NT2/D1 (cell line): ENCODE results near the gene AMBRA1.

Experiments used
- DNase-seq: peaks from one replicate; pipeline ENCODE4 v3.0.0-alpha.2; 2011; ENCODE audit warnings: low read depth, low spot score
- H3K27me3 ChIP-seq: 2 replicates; pipeline ENCODE4 v1.6.0; 2011; ENCODE audit warnings: mild to moderate bottlenecking; ENCODE audit not compliant: insufficient read length, insufficient read depth
- H3K36me3 ChIP-seq: 2 replicates; pipeline ENCODE4 v1.6.1; 2011; ENCODE audit warnings: mild to moderate bottlenecking, low read length, mixed read lengths; ENCODE audit not compliant: insufficient read depth, insufficient read length
- H3K4me1 ChIP-seq: 2 replicates; pipeline ENCODE4 v1.5.1; 2011; ENCODE audit not compliant: insufficient read depth, insufficient read length
- H3K4me3 ChIP-seq: 2 replicates; pipeline ENCODE4 v1.5.1; 2011; ENCODE audit warnings: low read depth; ENCODE audit not compliant: insufficient read length
- H3K9ac ChIP-seq: 2 replicates; pipeline ENCODE4 v1.6.0; 2011; ENCODE audit warnings: low read depth; ENCODE audit not compliant: insufficient read length
- H3K9me3 ChIP-seq: 2 replicates; pipeline ENCODE4 v1.5.1; 2011; ENCODE audit warnings: mild to moderate bottlenecking, low read length; ENCODE audit not compliant: insufficient read depth
- SUZ12 ChIP-seq: IDR thresholded peaks from 2 replicates; pipeline ENCODE4 v1.6.1; 2011; ENCODE audit not compliant: insufficient read length, insufficient read depth; ENCODE audit errors: extremely low read depth
- YY1 ChIP-seq: IDR thresholded peaks from 2 replicates; pipeline ENCODE4 v1.6.1; 2011; ENCODE audit not compliant: insufficient read length, insufficient read depth
- ZNF274 ChIP-seq: IDR thresholded peaks from 2 replicates; pipeline ENCODE4 v1.6.1; 2011; ENCODE audit warnings: mild to moderate bottlenecking, low read depth, low read length

Gene AMBRA1

DNA sequence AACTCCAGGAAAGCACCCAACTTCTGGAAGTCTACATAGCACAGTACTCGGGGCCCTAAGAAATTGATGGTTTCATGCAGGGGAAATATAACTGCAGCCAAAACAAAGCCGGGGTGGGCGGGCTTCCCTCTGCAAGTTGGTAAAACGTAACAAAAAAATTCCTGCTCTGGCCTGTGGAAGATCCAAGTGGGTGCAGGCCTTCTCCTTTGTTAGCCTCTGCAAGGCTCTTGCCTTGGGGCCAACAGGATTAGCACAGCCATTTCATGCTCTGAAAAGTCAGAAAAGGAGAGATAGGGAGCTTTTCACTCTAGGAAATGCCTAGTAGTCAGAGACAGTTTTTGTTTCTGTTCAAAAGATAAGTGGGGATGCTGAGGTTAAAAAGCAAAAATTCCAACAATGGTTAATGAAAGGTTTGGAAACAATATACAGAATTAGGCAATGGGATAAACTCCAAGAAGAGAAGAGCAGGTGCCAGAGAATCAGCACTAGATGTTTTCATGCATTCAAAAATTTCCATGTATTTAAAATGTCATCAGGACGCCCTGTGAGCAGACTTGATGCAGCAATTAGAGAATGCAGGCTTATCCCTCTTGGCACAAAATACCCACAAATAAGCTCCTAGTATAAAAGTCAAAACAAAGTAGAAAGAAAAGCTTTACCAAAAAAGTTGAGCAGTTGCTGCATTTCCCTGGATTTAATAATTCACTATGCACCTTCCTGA lies 130.0 kb downstream of the AMBRA1 start:
- Histone ChIP-seq H3K9me3 (no peaks in the 10 kb centered on the region), H3K4me3 (no peak overlapping the region), H3K27me3 (no peaks in the 10 kb centered on the region), H3K36me3 (peaks cover 6% of the 10 kb centered on the region), H3K9ac (no peak overlapping the region), H3K4me1 (peaks cover 8% of the 10 kb centered on the region)
- no peak for TF ChIP-seq SUZ12
- no peak for TF ChIP-seq YY1
- TF ChIP-seq ZNF274, result no peak
- peak; percentile 52 for DNase-seq

GRCh38 chr11:46461461-46461927 lies 132.3 kb downstream of the AMBRA1 start:
- DNase-seq, result no peak
- Histone ChIP-seq H3K4me1 (peaks cover 11% of the 10 kb centered on the region), H3K4me3 (no peak overlapping the region), H3K9ac (no peak overlapping the region), H3K27me3 (no peaks in the 10 kb centered on the region), H3K9me3 (no peaks in the 10 kb centered on the region), H3K36me3 (no peaks in the 10 kb centered on the region)
- TF ChIP-seq YY1 (no peak), SUZ12 (no peak), ZNF274 (no peak)

DNA sequence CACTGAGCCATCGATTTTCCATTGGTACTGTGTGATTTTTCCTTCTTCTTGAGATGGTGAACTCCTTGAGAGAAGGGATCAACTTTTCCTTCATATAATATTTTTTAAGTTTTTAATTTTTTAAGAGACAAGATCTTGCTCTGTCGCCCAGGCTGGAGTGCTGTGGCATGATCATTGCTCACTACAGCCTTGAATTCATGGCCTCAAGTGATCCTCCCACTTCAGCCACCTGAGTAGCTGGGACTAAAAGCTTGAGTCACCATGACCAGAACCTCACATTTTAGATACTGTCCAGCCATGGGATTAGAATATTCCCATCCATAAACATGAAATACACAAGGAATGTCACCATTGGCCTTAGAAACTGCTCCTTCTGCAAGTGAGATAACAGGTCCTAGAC lies 135.3 kb downstream of the AMBRA1 start:
- Histone ChIP-seq H3K36me3 (no peaks in the 10 kb centered on the region), H3K27me3 (no peaks in the 10 kb centered on the region), H3K9ac (no peak overlapping the region), H3K9me3 (no peaks in the 10 kb centered on the region), H3K4me1 (peaks cover 6% of the 10 kb centered on the region), H3K4me3 (no peak overlapping the region)
- DNase-seq, result no peak
- TF ChIP-seq SUZ12 (no peak), YY1 (no peak), ZNF274 (no peak)

GRCh38 chr11:46457659-46458424 lies 136.0 kb downstream of the AMBRA1 start:
- H3K9ac ChIP-seq, result no peak overlapping the region
- no peaks in the 10 kb centered on the region for H3K9me3 ChIP-seq
- H3K27me3 ChIP-seq, result no peaks in the 10 kb centered on the region
- DNase-seq, result no peak
- H3K36me3 ChIP-seq, result no peaks in the 10 kb centered on the region
- H3K4me1 ChIP-seq, result peaks cover 6% of the 10 kb centered on the region
- TF ChIP-seq ZNF274 (no peak), SUZ12 (no peak), YY1 (no peak)
- no peak overlapping the region for H3K4me3 ChIP-seq

DNA sequence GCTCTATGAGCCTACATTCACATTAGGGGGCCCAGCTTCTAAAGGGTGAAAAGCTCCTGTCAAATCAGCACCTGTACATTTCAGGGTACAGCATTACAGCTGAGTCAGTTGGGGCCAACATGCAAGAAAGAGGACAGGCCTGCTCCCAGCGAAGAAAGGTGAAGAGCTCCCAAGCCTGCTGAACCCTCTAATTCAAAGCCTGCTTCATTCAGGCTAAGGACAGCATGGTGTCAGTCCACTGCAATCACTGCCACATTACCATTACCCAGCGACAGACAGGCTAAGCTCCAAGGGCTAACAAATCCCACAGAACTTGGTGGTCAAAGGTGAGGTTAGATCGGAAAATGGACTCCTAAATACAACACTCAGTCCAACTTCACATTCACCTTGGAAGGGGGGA lies 136.8 kb downstream of the AMBRA1 start:
- Histone ChIP-seq H3K9ac (no peak overlapping the region), H3K9me3 (no peaks in the 10 kb centered on the region), H3K4me1 (peaks cover 3% of the 10 kb centered on the region), H3K4me3 (no peak overlapping the region), H3K27me3 (no peaks in the 10 kb centered on the region), H3K36me3 (no peaks in the 10 kb centered on the region)
- TF ChIP-seq YY1, result no peak
- no peak for DNase-seq

GRCh38 chr11:46456269-46457001 lies 137.4 kb downstream of the AMBRA1 start:
- H3K9me3 ChIP-seq, result no peaks in the 10 kb centered on the region
- H3K36me3 ChIP-seq, result no peaks in the 10 kb centered on the region
- H3K4me1 ChIP-seq, result peaks cover 3% of the 10 kb centered on the region
- TF ChIP-seq YY1, result no peak
- H3K4me3 ChIP-seq, result no peak overlapping the region
- no peak for DNase-seq
- H3K9ac ChIP-seq, result no peak overlapping the region
- no peaks in the 10 kb centered on the region for H3K27me3 ChIP-seq

GRCh38 chr11:46455834-46456233 lies 138.0 kb downstream of the AMBRA1 start:
- no peak for DNase-seq
- H3K27me3 ChIP-seq, result no peaks in the 10 kb centered on the region
- TF ChIP-seq SUZ12, result no peak
- no peak for TF ChIP-seq YY1
- TF ChIP-seq ZNF274, result no peak
- no peaks in the 10 kb centered on the region for H3K36me3 ChIP-seq
- H3K4me3 ChIP-seq, result no peak overlapping the region
- H3K9me3 ChIP-seq, result no peaks in the 10 kb centered on the region
- peaks cover 3% of the 10 kb centered on the region for H3K4me1 ChIP-seq
- H3K9ac ChIP-seq, result no peak overlapping the region
